Choroid plexus epithelial cell (primary cell): ENCODE results near the gene RNF128.

Experiments used
- DNase-seq: peaks from one replicate; pipeline ENCODE4 v3.0.0-alpha.2; 2010; ENCODE audit warnings: low read depth
- H3K4me3 ChIP-seq: 2 replicates; pipeline ENCODE4 v1.5.1; 2011; ENCODE audit warnings: low read depth, mild to moderate bottlenecking, control low read depth, low read length, moderate library complexity
- CTCF ChIP-seq: conservative IDR thresholded peaks from 2 replicates; pipeline ENCODE4 v1.5.1; 2011; ENCODE audit warnings: low read depth, mild to moderate bottlenecking, control low read depth, inconsistent platforms, low read length, moderate library complexity

The RNF128 gene

GRCh38 chrX:106702636-106703035 is 23.9 kb upstream of the RNF128 start:
- no peak for DNase-seq
- no peak overlapping the region for H3K4me3 ChIP-seq
- no peak for TF ChIP-seq CTCF

- no peak for DNase-seq
- no peak for TF ChIP-seq CTCF
- no peak overlapping the region for H3K4me3 ChIP-seq
Measured at GRCh38 chrX:106706466-106706865, 20.0 kb upstream of the RNF128 start.

GRCh38 chrX:106707771-106708454 is 18.6 kb upstream of the RNF128 start:
- no peak overlapping the region for H3K4me3 ChIP-seq
- TF ChIP-seq CTCF = no peak
- peak; percentile 87 for DNase-seq

- peak; percentile 9 for DNase-seq
- no peak for TF ChIP-seq CTCF
- no peak overlapping the region for H3K4me3 ChIP-seq
Measured at GRCh38 chrX:106710771-106711170, 15.7 kb upstream of the RNF128 start.

- no peak for DNase-seq
- H3K4me3 ChIP-seq = no peak overlapping the region
- no peak for TF ChIP-seq CTCF
Measured at GRCh38 chrX:106711375-106711774, 15.1 kb upstream of the RNF128 start.

- DNase-seq = no peak
- no peak for TF ChIP-seq CTCF
Measured at GRCh38 chrX:106716004-106716403, 10.5 kb upstream of the RNF128 start.

GRCh38 chrX:106716463-106716862 is 10.0 kb upstream of the RNF128 start:
- no peak overlapping the region for H3K4me3 ChIP-seq
- TF ChIP-seq CTCF = no peak
- no peak for DNase-seq

More at GRCh38 chrX:106716004-106716403, 10.5 kb upstream of the RNF128 start:
- no peak overlapping the region for H3K4me3 ChIP-seq
